ENCODE measurements around the gene ADPRS. TPM values are rescaled to one million over a fixed set of nuclear protein-coding genes. Genes with fewer than 3 reads are reported as not detected.
A peak's percentile ranks its signal among the peaks of the same experiment; 100 is the strongest.

The ADPRS gene
- total RNA-seq, 1 donor from 2014 or later, result 28.1 TPM

GRCh38 chr1:36126005-36126716 lies 37.5 kb downstream of the ADPRS start:
- peaks cover 40% of the 10 kb centered on the region for H3K27me3 Mint-ChIP-seq (ENCODE audit: insufficient read depth, low read depth)
- Histone ChIP-seq H3K79me2 (ENCODE audit: low read depth) (no peaks in the 10 kb centered on the region), H3K4me3 (no peak overlapping the region), H3K27me3 (peaks cover 57% of the 10 kb centered on the region), H3K9me3 (ENCODE audit: low read depth) (no peaks in the 10 kb centered on the region), H3K27ac (no peak overlapping the region), H3K9ac (no peak overlapping the region), H4K20me1 (ENCODE audit: low read depth) (peaks cover 14% of the 10 kb centered on the region), H3K4me2 (no peak overlapping the region), H3K36me3 (no peaks in the 10 kb centered on the region), H3K4me1 (peaks cover 3% of the 10 kb centered on the region), H2AFZ (replicated peaks) (no peak overlapping the region), H3F3A (ENCODE audit: low read depth) (no peaks in the 10 kb centered on the region)
- no peak for DNase-seq (ENCODE audit: low spot score)
- H3K9me3 Mint-ChIP-seq, result peaks cover 2% of the 10 kb centered on the region
- H3K27ac Mint-ChIP-seq, result no peak overlapping the region
- TF ChIP-seq EZH2 (IDR thresholded peaks at IDR 0.05), result no peak
- TF ChIP-seq EZH2phosphoT487 (IDR thresholded peaks at IDR 0.05), result no peak
- no peak for TF ChIP-seq CTCF (IDR thresholded peaks at IDR 0.05)
- peaks cover 27% of the 10 kb centered on the region for H3K4me1 Mint-ChIP-seq
- H3K36me3 Mint-ChIP-seq, result peaks cover 2% of the 10 kb centered on the region
- H3K4me3 Mint-ChIP-seq, result peak overlapping the region; percentile 71

GRCh38 chr1:36126797-36127500 lies 38.3 kb downstream of the ADPRS start:
- H4K20me1 ChIP-seq (ENCODE audit: low read depth), result peaks cover 14% of the 10 kb centered on the region
- H3K36me3 ChIP-seq, result no peaks in the 10 kb centered on the region
- H3K36me3 Mint-ChIP-seq, result peaks cover 2% of the 10 kb centered on the region
- no peak overlapping the region for H3K4me3 ChIP-seq
- TF ChIP-seq CTCF (IDR thresholded peaks at IDR 0.05) (no peak), EZH2phosphoT487 (IDR thresholded peaks at IDR 0.05) (no peak), EZH2 (IDR thresholded peaks at IDR 0.05) (no peak)
- DNase-seq (ENCODE audit: low spot score), result no peak
- no peak overlapping the region for H3K4me3 Mint-ChIP-seq
- no peaks in the 10 kb centered on the region for H3F3A ChIP-seq (ENCODE audit: low read depth)
- peaks cover 27% of the 10 kb centered on the region for H3K4me1 Mint-ChIP-seq
- no peak overlapping the region for H3K4me2 ChIP-seq
- H3K9me3 ChIP-seq (ENCODE audit: low read depth), result no peaks in the 10 kb centered on the region
- H3K9me3 Mint-ChIP-seq, result peaks cover 2% of the 10 kb centered on the region
- H2AFZ ChIP-seq (replicated peaks), result no peak overlapping the region
- no peaks in the 10 kb centered on the region for H3K79me2 ChIP-seq (ENCODE audit: low read depth)
- H3K27ac Mint-ChIP-seq, result no peak overlapping the region
- H3K27ac ChIP-seq, result no peak overlapping the region
- H3K4me1 ChIP-seq, result peaks cover 3% of the 10 kb centered on the region
- peaks cover 36% of the 10 kb centered on the region for H3K27me3 Mint-ChIP-seq (ENCODE audit: insufficient read depth, low read depth)
- H3K9ac ChIP-seq, result no peak overlapping the region
- H3K27me3 ChIP-seq, result peaks cover 50% of the 10 kb centered on the region

GRCh38 chr1:36128126-36128904 lies 39.6 kb downstream of the ADPRS start:
- no peak overlapping the region for H3K4me3 ChIP-seq
- Mint-ChIP-seq H3K27me3 (ENCODE audit: insufficient read depth, low read depth) (peaks cover 25% of the 10 kb centered on the region), H3K4me1 (peaks cover 18% of the 10 kb centered on the region), H3K4me3 (no peak overlapping the region), H3K27ac (no peak overlapping the region), H3K36me3 (peaks cover 2% of the 10 kb centered on the region), H3K9me3 (peaks cover 2% of the 10 kb centered on the region)
- peaks cover 14% of the 10 kb centered on the region for H4K20me1 ChIP-seq (ENCODE audit: low read depth)
- peaks cover 3% of the 10 kb centered on the region for H3K4me1 ChIP-seq
- peaks cover 37% of the 10 kb centered on the region for H3K27me3 ChIP-seq
- H2AFZ ChIP-seq (replicated peaks), result no peak overlapping the region
- no peak for DNase-seq (ENCODE audit: low spot score)
- no peak for TF ChIP-seq EZH2phosphoT487 (IDR thresholded peaks at IDR 0.05)
- H3F3A ChIP-seq (ENCODE audit: low read depth), result no peaks in the 10 kb centered on the region
- H3K27ac ChIP-seq, result no peak overlapping the region
- H3K9ac ChIP-seq, result no peak overlapping the region
- H3K79me2 ChIP-seq (ENCODE audit: low read depth), result no peaks in the 10 kb centered on the region
- no peak overlapping the region for H3K4me2 ChIP-seq
- no peaks in the 10 kb centered on the region for H3K9me3 ChIP-seq (ENCODE audit: low read depth)
- H3K36me3 ChIP-seq, result no peaks in the 10 kb centered on the region
